ENCODE measurements around the gene ATP6V1B1. TPM values are rescaled to one million over a fixed set of nuclear protein-coding genes. Genes with fewer than 3 reads are reported as not detected.

Gene ATP6V1B1
- total RNA-seq, 1 experiment from 2014 or later, result 4.0 TPM

DNA sequence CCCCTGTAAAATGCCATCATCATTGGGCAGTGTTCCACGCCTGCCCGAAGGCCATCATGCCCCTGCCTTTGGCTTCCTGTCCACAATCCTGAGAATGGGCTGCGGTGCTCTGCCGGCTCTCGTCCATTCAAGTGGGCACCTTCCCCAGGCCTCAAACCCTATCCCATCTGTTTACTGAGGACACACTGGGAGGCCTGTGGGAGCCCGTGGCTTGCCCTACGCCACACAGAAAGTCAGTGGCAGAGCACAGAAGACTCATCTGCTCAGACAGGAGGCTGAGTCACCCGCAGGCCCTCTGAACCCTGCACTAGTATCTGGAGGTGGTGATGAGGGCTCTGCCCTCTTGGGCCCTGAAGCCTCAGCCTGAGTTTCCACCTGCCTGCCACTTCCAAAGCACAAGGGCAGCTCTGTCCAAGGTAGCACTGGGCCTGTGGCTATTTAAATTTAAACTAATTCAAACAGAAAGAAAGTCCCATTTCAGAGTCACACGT is 23.6 kb downstream of the ATP6V1B1 start:
- Histone ChIP-seq H3K27me3 (replicated peaks; ENCODE audit: control insufficient read depth, insufficient read depth, low read length) (peaks cover 2% of the 10 kb centered on the region), H3K9me3 (no peaks in the 10 kb centered on the region), H3K4me1 (0 out of 2 replicates have a peak, but pooled peaks cover under 1% of the 10 kb centered on the region), H3K36me3 (ENCODE audit: control insufficient read depth, insufficient read depth, low read length) (no peaks in the 10 kb centered on the region), H3K4me3 (ENCODE audit: low read depth, low read length) (no peak overlapping the region)
- Mint-ChIP-seq H3K27me3 (ENCODE audit: insufficient read depth, unreplicated experiment) (peaks cover 15% of the 10 kb centered on the region), H3K27ac (ENCODE audit: unreplicated experiment) (no peak overlapping the region), H3K36me3 (ENCODE audit: insufficient read depth, unreplicated experiment) (peaks cover 4% of the 10 kb centered on the region), H3K4me3 (ENCODE audit: unreplicated experiment) (no peak overlapping the region), H3K4me1 (ENCODE audit: low read depth, unreplicated experiment) (no peaks in the 10 kb centered on the region), H3K9me3 (ENCODE audit: unreplicated experiment) (no peaks in the 10 kb centered on the region)
- intact Hi-C loops (cut with micrococcal nuclease; ENCODE audit: unreplicated experiment), result no loop called here
- CTCF ChIA-PET, result no interaction called here
- no peak for DNase-seq
- POLR2A ChIA-PET, result no interaction called here
- BruUV-seq (replicated peaks), result no TSS peak
- TF ChIP-seq, protein P1, sequence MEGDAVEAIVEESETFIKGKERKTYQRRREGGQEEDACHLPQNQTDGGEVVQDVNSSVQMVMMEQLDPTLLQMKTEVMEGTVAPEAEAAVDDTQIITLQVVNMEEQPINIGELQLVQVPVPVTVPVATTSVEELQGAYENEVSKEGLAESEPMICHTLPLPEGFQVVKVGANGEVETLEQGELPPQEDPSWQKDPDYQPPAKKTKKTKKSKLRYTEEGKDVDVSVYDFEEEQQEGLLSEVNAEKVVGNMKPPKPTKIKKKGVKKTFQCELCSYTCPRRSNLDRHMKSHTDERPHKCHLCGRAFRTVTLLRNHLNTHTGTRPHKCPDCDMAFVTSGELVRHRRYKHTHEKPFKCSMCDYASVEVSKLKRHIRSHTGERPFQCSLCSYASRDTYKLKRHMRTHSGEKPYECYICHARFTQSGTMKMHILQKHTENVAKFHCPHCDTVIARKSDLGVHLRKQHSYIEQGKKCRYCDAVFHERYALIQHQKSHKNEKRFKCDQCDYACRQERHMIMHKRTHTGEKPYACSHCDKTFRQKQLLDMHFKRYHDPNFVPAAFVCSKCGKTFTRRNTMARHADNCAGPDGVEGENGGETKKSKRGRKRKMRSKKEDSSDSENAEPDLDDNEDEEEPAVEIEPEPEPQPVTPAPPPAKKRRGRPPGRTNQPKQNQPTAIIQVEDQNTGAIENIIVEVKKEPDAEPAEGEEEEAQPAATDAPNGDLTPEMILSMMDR (IDR thresholded peaks at IDR 0.05; ENCODE audit: insufficient read depth in 1 of 2, low read depth in 1 of 2, low read length in 1 of 2, severe bottlenecking in 1 of 2, unreplicated experiment in 1 of 2), result no peak

DNA sequence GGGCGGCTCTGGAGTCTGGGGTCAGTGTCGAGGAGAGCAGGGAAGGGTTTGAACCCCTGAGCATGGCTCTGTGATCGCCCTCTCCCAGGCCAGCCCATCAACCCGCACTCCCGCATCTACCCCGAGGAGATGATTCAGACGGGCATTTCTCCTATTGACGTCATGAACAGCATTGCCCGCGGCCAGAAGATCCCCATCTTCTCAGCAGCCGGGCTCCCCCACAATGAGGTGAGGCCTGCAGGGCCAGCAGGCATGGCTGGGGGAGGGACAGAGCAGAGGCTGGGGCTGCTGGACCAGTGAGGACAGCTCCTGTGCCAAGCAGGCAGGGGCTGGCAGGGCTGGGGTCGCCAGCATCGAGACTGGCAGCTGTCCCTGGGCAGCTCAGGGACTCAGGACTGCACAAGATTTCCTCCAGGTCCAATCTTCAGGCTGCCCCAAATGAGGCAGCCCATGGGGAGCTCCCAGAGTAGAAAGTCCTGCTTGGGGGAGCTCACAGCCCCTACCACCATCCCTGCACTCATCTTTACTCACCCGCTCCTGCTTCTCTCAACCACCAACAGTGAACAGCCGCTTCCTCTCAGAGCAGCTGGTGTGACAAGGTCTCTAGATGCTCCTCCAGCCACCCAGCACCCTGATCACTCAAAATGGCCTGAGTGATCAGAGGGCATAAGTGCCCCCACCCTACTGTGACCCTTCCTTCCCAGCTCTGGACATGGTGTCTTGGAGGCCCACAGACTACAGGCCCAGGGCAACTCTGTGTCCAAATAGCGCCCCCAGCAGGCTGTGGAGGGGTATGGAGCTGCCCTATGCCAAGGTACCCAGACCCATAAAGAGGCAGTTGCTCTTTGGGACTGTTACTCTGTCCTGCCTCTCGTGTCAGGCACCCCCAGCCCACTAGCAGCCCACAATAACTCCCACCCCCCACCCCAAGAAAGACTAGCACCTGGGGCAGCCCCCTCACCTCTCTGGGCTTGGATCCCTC is 24.4 kb downstream of the ATP6V1B1 start:
- H3K4me1 Mint-ChIP-seq (ENCODE audit: low read depth, unreplicated experiment), result no peaks in the 10 kb centered on the region
- CTCF ChIA-PET, result interaction anchor here (0.7 kb wide), 1 partner anchor 12 kb away, joined by 3 read pairs; no protein-coding TSS in a partner anchor
- intact Hi-C loops (cut with micrococcal nuclease; ENCODE audit: unreplicated experiment), result no loop called here
- H3K4me3 Mint-ChIP-seq (ENCODE audit: unreplicated experiment), result no peak overlapping the region
- H3K27me3 ChIP-seq (replicated peaks; ENCODE audit: control insufficient read depth, insufficient read depth, low read length), result no peaks in the 10 kb centered on the region; the same call in 1 of the 2 replicates
- H3K36me3 Mint-ChIP-seq (ENCODE audit: insufficient read depth, unreplicated experiment), result peaks cover 4% of the 10 kb centered on the region
- no peak overlapping the region for H3K27ac Mint-ChIP-seq (ENCODE audit: unreplicated experiment)
- no peaks in the 10 kb centered on the region for H3K9me3 ChIP-seq
- BruUV-seq (replicated peaks), result no TSS peak
- H3K4me3 ChIP-seq (ENCODE audit: low read depth, low read length), result no peak overlapping the region
- H3K36me3 ChIP-seq (ENCODE audit: control insufficient read depth, insufficient read depth, low read length), result no peaks in the 10 kb centered on the region
- no peaks in the 10 kb centered on the region for H3K9me3 Mint-ChIP-seq (ENCODE audit: unreplicated experiment)
- peaks cover 10% of the 10 kb centered on the region for H3K27me3 Mint-ChIP-seq (ENCODE audit: insufficient read depth, unreplicated experiment)
- DNase-seq, result no peak
- POLR2A ChIA-PET, result interaction anchor here (0.5 kb wide), 1 partner anchor 175 kb away, joined by 3 read pairs; no protein-coding TSS in a partner anchor
- TF ChIP-seq, protein P1 (IDR thresholded peaks at IDR 0.05; ENCODE audit: insufficient read depth in 1 of 2, low read depth in 1 of 2, low read length in 1 of 2, severe bottlenecking in 1 of 2, unreplicated experiment in 1 of 2), result peak in 1 of 2 experiments; percentile 18
- H3K4me1 ChIP-seq, result no peaks in the 10 kb centered on the region

DNA sequence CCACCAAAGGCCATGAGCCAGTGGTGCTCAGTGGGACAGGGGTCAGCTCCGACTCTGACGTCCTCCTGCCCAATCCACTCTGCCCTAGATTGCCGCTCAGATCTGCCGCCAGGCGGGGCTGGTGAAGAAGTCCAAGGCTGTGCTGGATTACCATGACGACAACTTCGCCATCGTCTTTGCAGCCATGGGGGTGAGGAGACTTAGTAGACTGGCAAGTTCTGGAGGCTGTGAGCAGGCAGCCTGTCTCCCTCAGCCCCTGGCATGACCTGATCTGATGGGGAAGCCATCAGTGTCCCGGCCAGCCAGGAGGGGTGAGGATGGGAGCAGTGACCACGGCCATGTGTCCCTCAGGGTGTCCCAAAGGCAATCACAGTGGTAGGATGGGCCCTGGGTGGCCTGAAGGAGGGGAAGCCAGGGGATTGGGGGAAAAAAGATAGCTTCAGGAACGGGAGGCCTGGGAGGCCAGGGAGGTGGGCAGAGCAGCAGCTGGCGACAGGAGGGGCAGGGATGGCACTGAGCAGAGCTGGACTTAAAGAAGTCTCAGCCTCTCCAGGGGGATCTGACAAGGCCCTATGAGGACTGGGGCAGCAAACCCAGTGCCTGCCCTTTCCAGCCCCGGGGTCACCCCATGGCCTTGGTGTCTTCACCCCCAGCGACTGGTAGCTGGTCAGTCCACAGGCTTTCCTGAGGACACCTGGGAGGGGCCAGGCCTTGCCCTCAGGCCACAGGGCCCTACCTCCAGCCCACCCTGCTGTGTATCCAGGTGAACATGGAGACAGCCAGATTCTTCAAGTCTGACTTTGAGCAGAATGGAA is 25.3 kb downstream of the ATP6V1B1 start:
- no peak for DNase-seq
- POLR2A ChIA-PET, result no interaction called here
- Histone ChIP-seq H3K9me3 (no peaks in the 10 kb centered on the region), H3K27me3 (replicated peaks; ENCODE audit: control insufficient read depth, insufficient read depth, low read length) (no peaks in the 10 kb centered on the region; the same call in 1 of the 2 replicates), H3K4me3 (ENCODE audit: low read depth, low read length) (no peak overlapping the region), H3K36me3 (ENCODE audit: control insufficient read depth, insufficient read depth, low read length) (no peaks in the 10 kb centered on the region), H3K4me1 (no peaks in the 10 kb centered on the region)
- H3K4me3 Mint-ChIP-seq (ENCODE audit: unreplicated experiment), result no peak overlapping the region
- CTCF ChIA-PET, result interaction anchor here (0.7 kb wide), 1 partner anchor 97 kb away, joined by 3 read pairs; no protein-coding TSS in a partner anchor
- TF ChIP-seq, protein P1 (IDR thresholded peaks at IDR 0.05; ENCODE audit: insufficient read depth in 1 of 2, low read depth in 1 of 2, low read length in 1 of 2, severe bottlenecking in 1 of 2, unreplicated experiment in 1 of 2), result no peak
- H3K36me3 Mint-ChIP-seq (ENCODE audit: insufficient read depth, unreplicated experiment), result peaks cover 4% of the 10 kb centered on the region
- no TSS peak for BruUV-seq (replicated peaks)
- peaks cover 4% of the 10 kb centered on the region for H3K27me3 Mint-ChIP-seq (ENCODE audit: insufficient read depth, unreplicated experiment)
- H3K27ac Mint-ChIP-seq (ENCODE audit: unreplicated experiment), result no peak overlapping the region
- no peaks in the 10 kb centered on the region for H3K4me1 Mint-ChIP-seq (ENCODE audit: low read depth, unreplicated experiment)
- intact Hi-C loops (cut with micrococcal nuclease; ENCODE audit: unreplicated experiment), result no loop called here
- H3K9me3 Mint-ChIP-seq (ENCODE audit: unreplicated experiment), result no peaks in the 10 kb centered on the region

Measured in Caco-2 (cell line).